CD4-positive, alpha-beta T cell treated with Interleukin-1 beta for 1 hour (primary cell): ENCODE data around the gene SESTD1.
A peak's percentile ranks its signal among the peaks of the same experiment; 100 is the strongest.

Experiments used
- DNase-seq, 2 donors: peaks; one replicate each; pipeline ENCODE4 v3.0.0-alpha.2; 2020 to 2022

Gene SESTD1

GRCh38 chr2:179264368-179265081 is at the start of gene SESTD1:
SESTD1 (minus strand) TSS chr2:179264832; CDS start chr2:179191841, 72,991 bp downstream.
- DNase-seq: peak; percentile 51 to 60

- DNase-seq: no peak
These were observed 48.4 kb upstream of the SESTD1 start for GRCh38 chr2:179313057-179313456.

- no peak for DNase-seq
These were observed 46.5 kb upstream of the SESTD1 start for GRCh38 chr2:179311101-179311500.

- no peak for DNase-seq
These were observed 43.2 kb upstream of the SESTD1 start for GRCh38 chr2:179307616-179308371.

GRCh38 chr2:179305125-179305524 is 40.5 kb upstream of the SESTD1 start:
- no peak for DNase-seq

- no peak for DNase-seq
These were observed 39.8 kb upstream of the SESTD1 start for GRCh38 chr2:179304424-179304823.

- DNase-seq: no peak
These were observed 38.3 kb upstream of the SESTD1 start for GRCh38 chr2:179302764-179303571.

- DNase-seq: no peak
These were observed 37.5 kb upstream of the SESTD1 start for GRCh38 chr2:179302149-179302548.

GRCh38 chr2:179298666-179299065 is 34.0 kb upstream of the SESTD1 start:
- no peak for DNase-seq

GRCh38 chr2:179297927-179298326 is 33.3 kb upstream of the SESTD1 start:
- DNase-seq: no peak

- no peak for DNase-seq
These were observed 25.7 kb upstream of the SESTD1 start for GRCh38 chr2:179290329-179290728.

- no peak for DNase-seq
These were observed 20.4 kb upstream of the SESTD1 start for GRCh38 chr2:179285060-179285459.

GRCh38 chr2:179277429-179278196 is 13.0 kb upstream of the SESTD1 start:
- DNase-seq: no peak

- no peak for DNase-seq
These were observed 10.8 kb upstream of the SESTD1 start for GRCh38 chr2:179275253-179276012.

GRCh38 chr2:179274749-179275148 is 10.1 kb upstream of the SESTD1 start:
- peak in 1 of 2 donors; percentile 47 for DNase-seq

GRCh38 chr2:179273461-179273962 is 8.9 kb upstream of the SESTD1 start:
- no peak for DNase-seq

GRCh38 chr2:179272406-179273192 is 8.0 kb upstream of the SESTD1 start:
- DNase-seq: no peak

- no peak for DNase-seq
These were observed 6.1 kb upstream of the SESTD1 start for GRCh38 chr2:179270689-179271088.

- peak in 1 of 2 donors; percentile 23 for DNase-seq
These were observed 3.8 kb upstream of the SESTD1 start for GRCh38 chr2:179268277-179268925.

GRCh38 chr2:179266271-179266670 is 1.6 kb upstream of the SESTD1 start:
- DNase-seq: no peak
